ENCODE results near the gene ACKR2.

Gene ACKR2

DNA sequence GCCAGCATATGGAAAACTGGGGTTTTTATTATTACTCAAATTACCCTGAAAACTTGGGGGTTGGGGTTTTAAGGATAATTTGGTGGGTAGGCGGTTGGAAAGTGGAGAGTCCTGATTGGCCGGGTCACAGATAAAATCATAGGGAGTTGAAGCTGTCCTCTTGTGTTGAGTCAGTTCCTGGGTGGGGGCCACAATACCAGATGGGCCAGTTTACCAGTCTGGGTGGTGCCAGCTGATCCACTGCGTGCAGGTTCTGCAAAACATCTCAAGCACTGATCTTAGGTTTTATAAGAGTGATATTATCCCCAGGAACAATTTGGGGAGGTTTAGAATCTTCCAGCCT is 91.8 kb downstream of the ACKR2 start:
- Histone ChIP-seq H3K4me3 (ENCODE audit: low read length, poor library complexity, severe bottlenecking) (no peak overlapping the region), H2AFZ (ENCODE audit: low read length) (no peak overlapping the region), H3K9me2 (replicated peaks; ENCODE audit: low read depth, low read length) (no peaks in the 10 kb centered on the region), H3K4me1 (ENCODE audit: insufficient read depth, low read length, poor library complexity, severe bottlenecking) (no peaks in the 10 kb centered on the region), H3K9me3 (ENCODE audit: insufficient read depth, low read depth, low read length) (peaks cover 3% of the 10 kb centered on the region; the same call in 1 of the 2 replicates), H4K20me1 (ENCODE audit: insufficient read depth, low read length, poor library complexity, severe bottlenecking) (no peaks in the 10 kb centered on the region), H3K79me2 (ENCODE audit: insufficient read depth, low read length) (no peaks in the 10 kb centered on the region), H3K9ac (ENCODE audit: low read depth, low read length, poor library complexity, severe bottlenecking) (no peak overlapping the region), H3K36me3 (ENCODE audit: insufficient read depth, low read length) (no peaks in the 10 kb centered on the region), H3K4me2 (ENCODE audit: low read depth, low read length, poor library complexity, severe bottlenecking) (no peak overlapping the region), H3K27me3 (ENCODE audit: insufficient read depth, low read length, poor library complexity, severe bottlenecking) (no peaks in the 10 kb centered on the region), H3F3A (ENCODE audit: low read depth) (no peaks in the 10 kb centered on the region)
- TF ChIP-seq CTCF (conservative IDR thresholded peaks at IDR 0.05; ENCODE audit: low read length) (no peak), EZH2phosphoT487 (IDR thresholded peaks at IDR 0.05; ENCODE audit: borderline replicate concordance) (no peak)

- Histone ChIP-seq H3F3A (ENCODE audit: low read depth) (no peaks in the 10 kb centered on the region), H3K27me3 (ENCODE audit: insufficient read depth, low read length, poor library complexity, severe bottlenecking) (no peaks in the 10 kb centered on the region), H3K9me2 (replicated peaks; ENCODE audit: low read depth, low read length) (no peaks in the 10 kb centered on the region), H3K36me3 (ENCODE audit: insufficient read depth, low read length) (no peaks in the 10 kb centered on the region), H3K9ac (ENCODE audit: low read depth, low read length, poor library complexity, severe bottlenecking) (no peak overlapping the region), H4K20me1 (ENCODE audit: insufficient read depth, low read length, poor library complexity, severe bottlenecking) (no peaks in the 10 kb centered on the region), H3K79me2 (ENCODE audit: insufficient read depth, low read length) (no peaks in the 10 kb centered on the region), H2AFZ (ENCODE audit: low read length) (no peak overlapping the region), H3K9me3 (ENCODE audit: insufficient read depth, low read depth, low read length) (peaks cover 3% of the 10 kb centered on the region; the same call in 1 of the 2 replicates), H3K4me1 (ENCODE audit: insufficient read depth, low read length, poor library complexity, severe bottlenecking) (no peaks in the 10 kb centered on the region), H3K4me3 (ENCODE audit: low read length, poor library complexity, severe bottlenecking) (no peak overlapping the region), H3K4me2 (ENCODE audit: low read depth, low read length, poor library complexity, severe bottlenecking) (no peak overlapping the region)
- no peak for TF ChIP-seq EZH2phosphoT487 (IDR thresholded peaks at IDR 0.05; ENCODE audit: borderline replicate concordance)
- no peak for TF ChIP-seq CTCF (conservative IDR thresholded peaks at IDR 0.05; ENCODE audit: low read length)
Observed at GRCh38 chr3:42902257-42902656, 93.0 kb downstream of the ACKR2 start.

- H3K4me1 ChIP-seq (ENCODE audit: insufficient read depth, low read length, poor library complexity, severe bottlenecking): no peaks in the 10 kb centered on the region
- H3F3A ChIP-seq (ENCODE audit: low read depth): no peaks in the 10 kb centered on the region
- no peak overlapping the region for H3K9ac ChIP-seq (ENCODE audit: low read depth, low read length, poor library complexity, severe bottlenecking)
- H2AFZ ChIP-seq (ENCODE audit: low read length): no peak overlapping the region
- no peaks in the 10 kb centered on the region for H3K36me3 ChIP-seq (ENCODE audit: insufficient read depth, low read length)
- TF ChIP-seq CTCF (conservative IDR thresholded peaks at IDR 0.05; ENCODE audit: low read length): no peak
- no peak for TF ChIP-seq EZH2phosphoT487 (IDR thresholded peaks at IDR 0.05; ENCODE audit: borderline replicate concordance)
- no peaks in the 10 kb centered on the region for H3K27me3 ChIP-seq (ENCODE audit: insufficient read depth, low read length, poor library complexity, severe bottlenecking)
- H3K9me2 ChIP-seq (replicated peaks; ENCODE audit: low read depth, low read length): no peaks in the 10 kb centered on the region
- H3K79me2 ChIP-seq (ENCODE audit: insufficient read depth, low read length): no peaks in the 10 kb centered on the region
- H4K20me1 ChIP-seq (ENCODE audit: insufficient read depth, low read length, poor library complexity, severe bottlenecking): no peaks in the 10 kb centered on the region
- no peak overlapping the region for H3K4me2 ChIP-seq (ENCODE audit: low read depth, low read length, poor library complexity, severe bottlenecking)
- H3K4me3 ChIP-seq (ENCODE audit: low read length, poor library complexity, severe bottlenecking): no peak overlapping the region
- H3K9me3 ChIP-seq (ENCODE audit: insufficient read depth, low read depth, low read length): peaks cover 3% of the 10 kb centered on the region; the same call in 1 of the 2 replicates
Observed at GRCh38 chr3:42904076-42904475, 94.8 kb downstream of the ACKR2 start.
